ENCODE results near the gene TSPAN9.

- no peak for TF ChIP-seq CTCF (IDR thresholded peaks at IDR 0.05)
- no peak for TF ChIP-seq CHD2 (IDR thresholded peaks at IDR 0.05; ENCODE audit: low read length, partially characterized antibody)
- no peak for TF ChIP-seq EP300 (IDR thresholded peaks at IDR 0.05)
- TF ChIP-seq JUN (IDR thresholded peaks at IDR 0.05), result no peak
- TF ChIP-seq POLR2A (IDR thresholded peaks at IDR 0.05; ENCODE audit: low read length), result no peak
- TF ChIP-seq RNF2 (IDR thresholded peaks at IDR 0.05; ENCODE audit: borderline replicate concordance, low read depth), result no peak
- TF ChIP-seq ELK1 (IDR thresholded peaks at IDR 0.05; ENCODE audit: low read depth, low read length), result no peak
- no peak for TF ChIP-seq BHLHE40 (IDR thresholded peaks at IDR 0.05; ENCODE audit: low read depth, low read length)
Measured at GRCh38 chr12:3103806-3104205, 26.6 kb downstream of the TSPAN9 start.
